ENCODE measurements around the gene PDE4D. TPM values are rescaled to one million over a fixed set of nuclear protein-coding genes. Genes with fewer than 3 reads are reported as not detected.

PDE4D gene
- total RNA-seq, 4 donors from 2014 or later = 15.9 to 66.3 (median 48.7) TPM

DNA sequence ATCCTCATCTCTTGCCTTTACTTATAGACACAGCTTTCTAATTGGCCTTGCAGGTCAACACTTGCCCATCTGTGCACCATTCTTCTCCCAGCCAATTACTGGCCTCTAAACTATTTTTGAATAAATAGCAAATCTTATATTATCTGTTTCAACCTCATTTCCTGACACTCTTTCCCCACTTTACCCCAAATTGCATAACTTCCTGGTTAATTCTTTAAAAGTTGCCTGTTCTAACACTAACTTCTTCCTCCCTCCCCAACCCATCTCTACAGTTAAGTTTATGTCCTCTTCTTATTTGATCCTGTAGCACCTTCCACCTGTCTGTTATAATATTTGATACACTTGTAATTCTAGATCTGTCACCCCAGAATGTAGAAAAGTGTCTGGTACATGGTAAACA is 372.1 kb downstream of the PDE4D start:
- no peaks in the 10 kb centered on the region for H3K4me1 ChIP-seq
- no peak for DNase-seq (ENCODE audit: low spot score in 2 of 2)
- peaks cover 0 to 7% (median 0%) of the 10 kb centered on the region in 4 donors for H3K9me3 ChIP-seq
- no peaks in the 10 kb centered on the region for H3K27me3 ChIP-seq
- H3K4me3 ChIP-seq = no peak overlapping the region
- no peak overlapping the region for H3K27ac ChIP-seq
- no peaks in the 10 kb centered on the region for H3K36me3 ChIP-seq
- TF ChIP-seq, protein P1, sequence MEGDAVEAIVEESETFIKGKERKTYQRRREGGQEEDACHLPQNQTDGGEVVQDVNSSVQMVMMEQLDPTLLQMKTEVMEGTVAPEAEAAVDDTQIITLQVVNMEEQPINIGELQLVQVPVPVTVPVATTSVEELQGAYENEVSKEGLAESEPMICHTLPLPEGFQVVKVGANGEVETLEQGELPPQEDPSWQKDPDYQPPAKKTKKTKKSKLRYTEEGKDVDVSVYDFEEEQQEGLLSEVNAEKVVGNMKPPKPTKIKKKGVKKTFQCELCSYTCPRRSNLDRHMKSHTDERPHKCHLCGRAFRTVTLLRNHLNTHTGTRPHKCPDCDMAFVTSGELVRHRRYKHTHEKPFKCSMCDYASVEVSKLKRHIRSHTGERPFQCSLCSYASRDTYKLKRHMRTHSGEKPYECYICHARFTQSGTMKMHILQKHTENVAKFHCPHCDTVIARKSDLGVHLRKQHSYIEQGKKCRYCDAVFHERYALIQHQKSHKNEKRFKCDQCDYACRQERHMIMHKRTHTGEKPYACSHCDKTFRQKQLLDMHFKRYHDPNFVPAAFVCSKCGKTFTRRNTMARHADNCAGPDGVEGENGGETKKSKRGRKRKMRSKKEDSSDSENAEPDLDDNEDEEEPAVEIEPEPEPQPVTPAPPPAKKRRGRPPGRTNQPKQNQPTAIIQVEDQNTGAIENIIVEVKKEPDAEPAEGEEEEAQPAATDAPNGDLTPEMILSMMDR (IDR thresholded peaks at IDR 0.05) = no peak
- TF ChIP-seq POLR2A (IDR thresholded peaks at IDR 0.05) (no peak), EP300 (IDR thresholded peaks at IDR 0.05) (no peak)

DNA sequence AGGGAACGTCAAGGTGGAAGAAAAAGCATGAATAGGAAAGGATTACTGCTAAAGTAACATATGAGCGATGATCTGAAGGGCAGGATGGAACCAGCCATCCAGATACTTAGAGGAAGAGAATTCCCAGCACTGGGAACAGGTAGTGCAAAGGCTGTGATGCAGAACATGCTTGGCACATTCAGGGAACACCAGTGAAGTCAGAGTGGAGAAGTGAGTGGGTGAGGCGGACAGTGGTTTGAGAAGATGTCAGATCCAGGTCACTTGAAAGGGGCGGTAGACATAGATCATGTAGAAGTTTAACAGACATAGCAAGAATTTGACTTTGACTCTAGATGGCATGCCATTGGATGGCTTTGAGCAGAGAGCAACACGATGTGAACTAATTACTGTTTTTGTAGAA is 374.2 kb downstream of the PDE4D start:
- WGBS, 2 donors = 91 to 94% methylated on average over 5 of the region's 5 CpGs
- no peak overlapping the region for H3K4me3 ChIP-seq
- no peaks in the 10 kb centered on the region for H3K27me3 ChIP-seq
- no peak for TF ChIP-seq EP300 (IDR thresholded peaks at IDR 0.05)
- no peaks in the 10 kb centered on the region for H3K36me3 ChIP-seq
- no peaks in the 10 kb centered on the region for H3K4me1 ChIP-seq
- H3K9me3 ChIP-seq = peaks cover 0 to 7% (median 0%) of the 10 kb centered on the region in 4 donors
- no peak for DNase-seq (ENCODE audit: low spot score in 2 of 2)
- no peak overlapping the region for H3K27ac ChIP-seq

DNA sequence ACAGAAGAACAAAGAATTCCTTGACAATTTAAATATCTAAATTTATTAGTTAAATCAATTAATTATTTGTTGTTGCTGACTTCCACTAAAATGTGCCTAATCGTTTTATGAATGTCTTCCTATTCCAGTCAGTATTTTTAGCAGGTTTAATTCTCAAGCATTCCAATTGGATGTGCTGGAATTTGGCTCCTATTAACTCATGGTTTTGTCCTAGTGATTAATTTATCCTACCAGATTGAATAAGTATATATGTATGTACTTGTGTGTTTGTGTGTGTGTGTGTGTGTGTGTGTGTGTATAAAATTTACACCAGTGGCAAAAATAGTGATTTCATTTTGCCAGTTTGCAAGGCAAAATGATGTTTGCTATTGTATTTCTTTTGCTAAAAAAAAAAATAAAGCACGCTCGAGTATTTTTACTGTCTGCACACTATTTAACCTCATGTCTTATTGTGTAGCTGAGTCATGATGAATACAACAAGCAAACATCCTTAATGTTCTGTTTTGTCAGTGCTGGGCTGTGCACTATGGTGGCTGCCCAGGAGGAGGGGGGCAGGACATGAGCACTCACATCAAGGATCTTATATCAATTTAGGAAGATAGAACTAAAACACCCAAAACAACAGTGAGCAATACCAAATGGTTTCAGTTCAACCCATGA is 375.5 kb downstream of the PDE4D start:
- 30 to 42% methylated on average over 3 of the region's 3 CpGs for WGBS, 2 donors

DNA sequence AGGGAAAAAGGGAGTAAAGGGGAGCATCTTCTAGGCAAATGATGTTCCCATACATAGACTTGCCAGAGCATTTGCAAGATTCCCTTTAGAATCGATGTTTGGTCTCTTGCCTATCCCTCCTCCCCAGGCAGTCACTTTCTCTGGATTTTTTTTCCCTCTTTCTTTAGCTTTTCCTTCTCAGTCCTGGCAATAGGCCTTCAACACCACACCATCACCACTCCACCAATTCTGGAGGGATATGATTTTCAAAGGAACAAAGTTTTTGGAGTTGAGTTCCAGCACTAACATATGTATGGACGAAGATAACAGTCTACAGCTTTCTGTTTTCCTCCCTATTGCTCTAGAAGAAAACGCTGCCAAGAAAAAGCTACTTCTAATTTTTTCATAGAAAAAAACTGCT is 377.4 kb downstream of the PDE4D start:
- TF ChIP-seq, protein P1 (IDR thresholded peaks at IDR 0.05) = no peak
- TF ChIP-seq POLR2A (IDR thresholded peaks at IDR 0.05) (no peak), EP300 (IDR thresholded peaks at IDR 0.05) (no peak)

More for the DNA sequence above, 375.5 kb downstream of the PDE4D start:
- H3K4me3 ChIP-seq = no peak overlapping the region
- no peak for DNase-seq (ENCODE audit: low spot score in 2 of 2)
- no peaks in the 10 kb centered on the region for H3K36me3 ChIP-seq
- no peaks in the 10 kb centered on the region for H3K9me3 ChIP-seq
- TF ChIP-seq POLR2A (IDR thresholded peaks at IDR 0.05) = no peak
- TF ChIP-seq EP300 (IDR thresholded peaks at IDR 0.05) = no peak
- TF ChIP-seq, protein P1 (IDR thresholded peaks at IDR 0.05) = no peak
- no peaks in the 10 kb centered on the region for H3K27me3 ChIP-seq
- no peak overlapping the region for H3K27ac ChIP-seq
- H3K4me1 ChIP-seq = no peaks in the 10 kb centered on the region

DNA sequence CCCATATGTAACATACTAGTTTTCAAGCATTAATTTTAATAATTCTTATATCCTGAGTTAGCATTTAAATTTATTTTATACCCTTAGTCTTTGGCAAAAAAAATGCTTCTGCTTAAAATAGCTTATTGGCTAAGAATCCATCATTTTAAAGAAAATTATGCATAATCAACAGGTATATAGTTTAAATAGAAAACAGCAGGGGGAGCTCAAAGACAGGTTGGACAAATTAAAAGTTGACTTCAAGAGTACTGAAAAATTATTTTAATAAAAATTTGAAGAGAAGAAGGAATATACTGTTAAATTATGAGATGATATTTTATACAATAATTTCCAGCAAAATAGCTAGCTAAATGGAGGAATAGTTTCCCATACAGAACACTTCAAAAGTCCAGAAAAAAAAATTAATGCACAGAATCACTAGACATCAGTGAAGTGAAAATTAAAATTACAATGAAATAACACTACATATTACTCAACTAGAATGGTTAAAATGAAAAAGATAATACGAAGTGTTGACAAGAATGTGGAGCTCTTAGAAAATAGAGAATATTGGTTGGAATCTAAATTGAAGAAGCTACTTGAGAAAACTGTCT is 387.1 kb downstream of the PDE4D start:
- H3K36me3 ChIP-seq = no peaks in the 10 kb centered on the region
- DNase-seq (ENCODE audit: low spot score in 2 of 2) = no peak
- 80 to 87% methylated on average over 1 of the region's 1 CpG for WGBS, 2 donors
- no peaks in the 10 kb centered on the region for H3K27me3 ChIP-seq
- H3K4me3 ChIP-seq = no peak overlapping the region
- H3K27ac ChIP-seq = no peak overlapping the region
- no peaks in the 10 kb centered on the region for H3K9me3 ChIP-seq
- TF ChIP-seq POLR2A (IDR thresholded peaks at IDR 0.05) (no peak), EP300 (IDR thresholded peaks at IDR 0.05) (no peak)
- TF ChIP-seq, protein P1 (IDR thresholded peaks at IDR 0.05) = peak in 3 of 5 experiments; percentile 27 to 37 (median 33)
- no peaks in the 10 kb centered on the region for H3K4me1 ChIP-seq

More for the DNA sequence above, 377.4 kb downstream of the PDE4D start:
- Histone ChIP-seq H3K27ac (no peak overlapping the region), H3K36me3 (no peaks in the 10 kb centered on the region), H3K27me3 (no peaks in the 10 kb centered on the region), H3K4me3 (no peak overlapping the region), H3K9me3 (no peaks in the 10 kb centered on the region), H3K4me1 (no peaks in the 10 kb centered on the region)
- 84 to 89% methylated on average over 3 of the region's 3 CpGs for WGBS, 2 donors
- DNase-seq (ENCODE audit: low spot score in 2 of 2) = no peak

Measured in tibial nerve (tissue), 4 donors.